Measurements from ENCODE around the gene DHRS4.
"Not testable (repeated sequence)": the region's sequence is repeated elsewhere in the genome, so short reads cannot be mapped to it uniquely, and the experiment has no call there.

The DHRS4 gene

GRCh38 chr14:23950411-23951135 is 3.0 kb upstream of the DHRS4 start:
- no peak for TF ChIP-seq CTCF (IDR thresholded peaks at IDR 0.05; ENCODE audit: borderline replicate concordance, control extremely low read depth, extremely low read depth, insufficient read depth, missing control alignments)
- in situ Hi-C loops (cut with MboI; ENCODE audit: low sequenced_read_pairs, unreplicated experiment) = no loop called here
- no peak for DNase-seq (ENCODE audit: low spot score)

GRCh38 chr14:23951136-23951466 is 2.5 kb upstream of the DHRS4 start:
- in situ Hi-C loops (cut with MboI; ENCODE audit: low sequenced_read_pairs, unreplicated experiment) = not testable (repeated sequence)

GRCh38 chr14:23951590-23952201 is 1.9 kb upstream of the DHRS4 start:
- in situ Hi-C loops (cut with MboI; ENCODE audit: low sequenced_read_pairs, unreplicated experiment) = no loop called here
- DNase-seq (ENCODE audit: low spot score) = no peak
- no peak for TF ChIP-seq CTCF (IDR thresholded peaks at IDR 0.05; ENCODE audit: borderline replicate concordance, control extremely low read depth, extremely low read depth, insufficient read depth, missing control alignments)

More at GRCh38 chr14:23951136-23951466, 2.5 kb upstream of the DHRS4 start:
- not testable (repeated sequence) for DNase-seq (ENCODE audit: low spot score)

- DNase-seq (ENCODE audit: low spot score); in situ Hi-C loops (cut with MboI; ENCODE audit: low sequenced_read_pairs, unreplicated experiment): not testable (repeated sequence)
Measured at GRCh38 chr14:23953116-23953463, 480 bp upstream of the DHRS4 start.

GRCh38 chr14:23954279-23954614 is 677 bp downstream of the DHRS4 start:
- in situ Hi-C loops (cut with MboI; ENCODE audit: low sequenced_read_pairs, unreplicated experiment); DNase-seq (ENCODE audit: low spot score): not testable (repeated sequence)

GRCh38 chr14:23954965-23955364 is 1.4 kb downstream of the DHRS4 start:
- in situ Hi-C loops (cut with MboI; ENCODE audit: low sequenced_read_pairs, unreplicated experiment); DNase-seq (ENCODE audit: low spot score): not testable (repeated sequence)

- in situ Hi-C loops (cut with MboI; ENCODE audit: low sequenced_read_pairs, unreplicated experiment); DNase-seq (ENCODE audit: low spot score): not testable (repeated sequence)
Measured at GRCh38 chr14:23955811-23956210, 2.2 kb downstream of the DHRS4 start.

GRCh38 chr14:23957913-23958569 is 4.5 kb downstream of the DHRS4 start:
- DNase-seq (ENCODE audit: low spot score); in situ Hi-C loops (cut with MboI; ENCODE audit: low sequenced_read_pairs, unreplicated experiment): not testable (repeated sequence)

- in situ Hi-C loops (cut with MboI; ENCODE audit: low sequenced_read_pairs, unreplicated experiment); DNase-seq (ENCODE audit: low spot score): not testable (repeated sequence)
Measured at GRCh38 chr14:23960899-23961298, 7.3 kb downstream of the DHRS4 start.

- in situ Hi-C loops (cut with MboI; ENCODE audit: low sequenced_read_pairs, unreplicated experiment); DNase-seq (ENCODE audit: low spot score): not testable (repeated sequence)
Measured at GRCh38 chr14:23961704-23962103, 8.1 kb downstream of the DHRS4 start.

- in situ Hi-C loops (cut with MboI; ENCODE audit: low sequenced_read_pairs, unreplicated experiment); DNase-seq (ENCODE audit: low spot score): not testable (repeated sequence)
Measured at GRCh38 chr14:23969130-23969480, 15.5 kb downstream of the DHRS4 start.

GRCh38 chr14:23969481-23970282 is 16.1 kb downstream of the DHRS4 start:
- in situ Hi-C loops (cut with MboI; ENCODE audit: low sequenced_read_pairs, unreplicated experiment); DNase-seq (ENCODE audit: low spot score): not testable (repeated sequence)

GRCh38 chr14:23970283-23970659 is 16.7 kb downstream of the DHRS4 start:
- in situ Hi-C loops (cut with MboI; ENCODE audit: low sequenced_read_pairs, unreplicated experiment); DNase-seq (ENCODE audit: low spot score): not testable (repeated sequence)

GRCh38 chr14:23973178-23973577 is 19.6 kb downstream of the DHRS4 start:
- in situ Hi-C loops (cut with MboI; ENCODE audit: low sequenced_read_pairs, unreplicated experiment); DNase-seq (ENCODE audit: low spot score): not testable (repeated sequence)

- DNase-seq (ENCODE audit: low spot score); in situ Hi-C loops (cut with MboI; ENCODE audit: low sequenced_read_pairs, unreplicated experiment): not testable (repeated sequence)
Measured at GRCh38 chr14:23974041-23974440, 20.5 kb downstream of the DHRS4 start.

- in situ Hi-C loops (cut with MboI; ENCODE audit: low sequenced_read_pairs, unreplicated experiment); DNase-seq (ENCODE audit: low spot score): not testable (repeated sequence)
Measured at GRCh38 chr14:23977208-23977607, 23.6 kb downstream of the DHRS4 start.
